Trophoblast cell (in vitro differentiated cells and primary cell): ENCODE results near the gene CHKA.
A peak's percentile ranks its signal among the peaks of the same experiment; 100 is the strongest.
"Not testable (repeated sequence)": the region's sequence is repeated elsewhere in the genome, so short reads cannot be mapped to it uniquely, and the experiment has no call there.

Experiments
- DNase-seq, 2 donors: peaks; one replicate each; pipeline ENCODE4 v3.0.0-alpha.2; 2016
- H2AFZ ChIP-seq: 2 replicates; pipeline ENCODE4 v1.6.1; 2013; ENCODE audit warnings: low read length, moderate library complexity, mild to moderate bottlenecking; ENCODE audit not compliant: insufficient read depth, poor library complexity
- H2AK5ac ChIP-seq: 2 replicates; pipeline ENCODE4 v1.6.1; 2013; ENCODE audit warnings: mild to moderate bottlenecking, low read length
- H2BK120ac ChIP-seq: 2 replicates; pipeline ENCODE4 v1.6.1; 2013; ENCODE audit warnings: low read length, mild to moderate bottlenecking, moderate library complexity; ENCODE audit not compliant: insufficient read depth, poor library complexity
- H2BK12ac ChIP-seq: 2 replicates; pipeline ENCODE4 v1.6.1; 2013; ENCODE audit warnings: mild to moderate bottlenecking, low read length, moderate library complexity
- H2BK5ac ChIP-seq: 2 replicates; pipeline ENCODE4 v1.6.1; 2013; ENCODE audit warnings: low read length, low read depth, moderate library complexity, mild to moderate bottlenecking; ENCODE audit not compliant: poor library complexity
- H3K14ac ChIP-seq: 2 replicates; pipeline ENCODE4 v1.6.1; 2013; ENCODE audit warnings: mild to moderate bottlenecking, low read length
- H3K18ac ChIP-seq: 2 replicates; pipeline ENCODE4 v1.6.1; 2013; ENCODE audit warnings: mild to moderate bottlenecking, low read length
- H3K23ac ChIP-seq: 2 replicates; pipeline ENCODE4 v1.6.1; 2013; ENCODE audit warnings: low read length
- H3K27ac ChIP-seq: 2 replicates; pipeline ENCODE4 v1.5.1; 2013; ENCODE audit warnings: low read depth, mild to moderate bottlenecking, inconsistent platforms, low read length, moderate library complexity
- H3K27me3 ChIP-seq: 2 replicates; pipeline ENCODE4 v1.6.1; 2013; ENCODE audit warnings: inconsistent platforms, mild to moderate bottlenecking, low read length, moderate library complexity; ENCODE audit not compliant: insufficient read depth
- H3K36me3 ChIP-seq, 2 experiments: 1 replicate in 1 of 2; 2 replicates in 1 of 2; pipeline ENCODE4 v1.6.1; 2013; ENCODE audit warnings: low read length in 2 of 2, mild to moderate bottlenecking in 2 of 2, moderate library complexity in 1 of 2; ENCODE audit not compliant: insufficient read depth in 2 of 2, control insufficient read depth in 1 of 2
- H3K4ac ChIP-seq: 2 replicates; pipeline ENCODE4 v1.6.1; 2013; ENCODE audit warnings: low read depth, mild to moderate bottlenecking, low read length, moderate library complexity
- H3K4me1 ChIP-seq, 2 experiments: 1 replicate in 1 of 2; 2 replicates in 1 of 2; pipeline ENCODE4 v1.6.1; 2013; ENCODE audit warnings: low read length in 2 of 2, mild to moderate bottlenecking in 2 of 2, moderate library complexity in 1 of 2; ENCODE audit not compliant: insufficient read depth in 2 of 2, control insufficient read depth in 1 of 2
- H3K4me2 ChIP-seq: 2 replicates; pipeline ENCODE4 v1.6.1; 2013; ENCODE audit warnings: inconsistent platforms, mild to moderate bottlenecking, low read length, moderate library complexity
- H3K4me3 ChIP-seq: 2 replicates; pipeline ENCODE4 v1.5.1; 2013; ENCODE audit warnings: mild to moderate bottlenecking, low read depth, low read length, inconsistent platforms
- H3K79me1 ChIP-seq: one replicate; pipeline ENCODE4 v1.6.1; 2013; ENCODE audit warnings: low read length
- H3K79me2 ChIP-seq: 2 replicates; pipeline ENCODE4 v1.6.1; 2013; ENCODE audit warnings: low read length, mild to moderate bottlenecking; ENCODE audit not compliant: control insufficient read depth, insufficient read depth, poor library complexity
- H3K9ac ChIP-seq: 2 replicates; pipeline ENCODE4 v1.6.1; 2013; ENCODE audit warnings: mild to moderate bottlenecking, low read length
- H3K9me3 ChIP-seq: 2 replicates; pipeline ENCODE4 v1.6.1; 2013; ENCODE audit warnings: low read depth, mild to moderate bottlenecking, control low read depth, inconsistent platforms, low read length; ENCODE audit not compliant: insufficient read depth
- H4K12ac ChIP-seq: 2 replicates; pipeline ENCODE4 v1.6.1; 2013; ENCODE audit warnings: low read depth, mild to moderate bottlenecking, low read length, moderate library complexity
- H4K8ac ChIP-seq: 2 replicates; pipeline ENCODE4 v1.6.1; 2013; ENCODE audit warnings: low read depth, mild to moderate bottlenecking, low read length, moderate library complexity
- H4K91ac ChIP-seq: one replicate; pipeline ENCODE4 v1.6.1; 2013; ENCODE audit warnings: low read depth, mild to moderate bottlenecking, low read length, moderate library complexity
- WGBS: extraction: QIAGEN DNeasy Blood & Tissue Kit; methylation state at CpG from one replicate; pipeline ENCODE4 v1.1.7; 2013; ENCODE audit warnings: missing lambda C conversion rate; ENCODE audit not compliant: insufficient read length, insufficient coverage; ENCODE audit errors: extremely low coverage; 5-methylcytosine and 5-hydroxymethylcytosine counted together

The CHKA gene

GRCh38 chr11:68092946-68093345, 28.2 kb downstream of the CHKA start:
- H2AFZ ChIP-seq, H3K23ac ChIP-seq, H3K9me3 ChIP-seq, H3K36me3 ChIP-seq, H3K79me2 ChIP-seq, H3K14ac ChIP-seq, H3K4ac ChIP-seq, H3K4me1 ChIP-seq, H3K4me3 ChIP-seq, H3K27ac ChIP-seq, DNase-seq, H3K4me2 ChIP-seq, H2BK120ac ChIP-seq, H3K9ac ChIP-seq, H2AK5ac ChIP-seq, H3K27me3 ChIP-seq, H4K8ac ChIP-seq, H2BK5ac ChIP-seq, H4K12ac ChIP-seq, H3K79me1 ChIP-seq, H3K18ac ChIP-seq, H4K91ac ChIP-seq, H2BK12ac ChIP-seq: not testable (repeated sequence)
- WGBS, result no CpG with 5 or more reads among the region's 3 CpGs

- H3K4me1 ChIP-seq, result no peaks in the 10 kb centered on the region
- no peak overlapping the region for H3K27ac ChIP-seq
- H3K79me1 ChIP-seq, result no peaks in the 10 kb centered on the region
- no peaks in the 10 kb centered on the region for H3K79me2 ChIP-seq
- H4K8ac ChIP-seq, result no peak overlapping the region
- H3K18ac ChIP-seq, result no peak overlapping the region
- H3K27me3 ChIP-seq, result no peaks in the 10 kb centered on the region
- H3K4me3 ChIP-seq, result no peak overlapping the region
- no peak overlapping the region for H4K12ac ChIP-seq
- H4K91ac ChIP-seq, result no peak overlapping the region
- no peak overlapping the region for H2AFZ ChIP-seq
- no peak overlapping the region for H3K4me2 ChIP-seq
- H3K14ac ChIP-seq, result no peak overlapping the region
- H3K9me3 ChIP-seq, result no peaks in the 10 kb centered on the region
- peaks cover 4 to 6% of the 10 kb centered on the region in 2 experiments for H3K36me3 ChIP-seq
- H2BK120ac ChIP-seq, result no peak overlapping the region
- H2BK12ac ChIP-seq, result no peak overlapping the region
- WGBS, result no CpG with 5 or more reads among the region's 2 CpGs
- no peak overlapping the region for H3K4ac ChIP-seq
- no peak overlapping the region for H2AK5ac ChIP-seq
- no peak for DNase-seq
- no peak overlapping the region for H2BK5ac ChIP-seq
- H3K23ac ChIP-seq, result no peak overlapping the region
- no peak overlapping the region for H3K9ac ChIP-seq
These were observed 28.8 kb downstream of the CHKA start for GRCh38 chr11:68092411-68092810.

GRCh38 chr11:68090706-68091105, 30.5 kb downstream of the CHKA start:
- Histone ChIP-seq H3K4me1 (no peaks in the 10 kb centered on the region), H3K9me3 (no peaks in the 10 kb centered on the region), H3K23ac (no peak overlapping the region), H3K4me3 (no peak overlapping the region), H4K91ac (no peak overlapping the region), H2BK12ac (no peak overlapping the region), H3K27ac (no peak overlapping the region), H4K12ac (no peak overlapping the region), H3K4ac (peak overlapping the region; percentile 2), H4K8ac (no peak overlapping the region), H3K4me2 (no peak overlapping the region), H2AK5ac (no peak overlapping the region), H2BK5ac (no peak overlapping the region), H3K9ac (no peak overlapping the region), H2BK120ac (no peak overlapping the region), H3K79me1 (no peaks in the 10 kb centered on the region), H3K14ac (no peak overlapping the region), H3K79me2 (no peaks in the 10 kb centered on the region), H2AFZ (no peak overlapping the region), H3K18ac (no peak overlapping the region), H3K36me3 (peaks cover 4% of the 10 kb centered on the region in 2 experiments), H3K27me3 (no peaks in the 10 kb centered on the region)
- no peak for DNase-seq
- no CpG with 5 or more reads among the region's 6 CpGs for whole genome bisulfite sequencing

- no peak overlapping the region for H3K14ac ChIP-seq
- no peak overlapping the region for H4K91ac ChIP-seq
- no peak overlapping the region for H4K12ac ChIP-seq
- no peak overlapping the region for H3K27ac ChIP-seq
- H3K23ac ChIP-seq, result no peak overlapping the region
- WGBS, result no CpG with 5 or more reads among the region's 1 CpG
- no peak overlapping the region for H2AFZ ChIP-seq
- no peak for DNase-seq
- no peak overlapping the region for H2BK12ac ChIP-seq
- H3K4me2 ChIP-seq, result no peak overlapping the region
- H3K79me1 ChIP-seq, result no peaks in the 10 kb centered on the region
- no peak overlapping the region for H3K4ac ChIP-seq
- H3K79me2 ChIP-seq, result no peaks in the 10 kb centered on the region
- no peaks in the 10 kb centered on the region for H3K4me1 ChIP-seq
- H2AK5ac ChIP-seq, result no peak overlapping the region
- H2BK5ac ChIP-seq, result no peak overlapping the region
- no peaks in the 10 kb centered on the region for H3K9me3 ChIP-seq
- no peak overlapping the region for H4K8ac ChIP-seq
- H3K4me3 ChIP-seq, result no peak overlapping the region
- H3K18ac ChIP-seq, result no peak overlapping the region
- no peak overlapping the region for H2BK120ac ChIP-seq
- H3K36me3 ChIP-seq, result peaks cover 4% of the 10 kb centered on the region in 2 experiments
- no peak overlapping the region for H3K9ac ChIP-seq
- no peaks in the 10 kb centered on the region for H3K27me3 ChIP-seq
These were observed 30.9 kb downstream of the CHKA start for GRCh38 chr11:68090287-68090686.
